KMS-11 (cell line): ENCODE measurements around the gene ATRIP.

Experiments used
- H2AFZ ChIP-seq: fragments of 200-600 bp; sonication (generic); 2 replicates; pipeline ENCODE4 v1.6.1; 2016; ENCODE audit warnings: antibody characterized with exemption, mixed run types, low read depth
- H3K27ac ChIP-seq: fragments of 200-600 bp; sonication (generic); 2 replicates; pipeline ENCODE4 v1.6.1; 2016; ENCODE audit warnings: mild to moderate bottlenecking, mixed run types
- H3K27me3 ChIP-seq: fragments of 200-600 bp; sonication (generic); 2 replicates; pipeline ENCODE4 v1.6.1; 2017; ENCODE audit warnings: mild to moderate bottlenecking, low read depth, mixed run types, moderate library complexity; ENCODE audit not compliant: insufficient read depth
- H3K36me3 ChIP-seq: fragments of 200-600 bp; sonication (generic); 2 replicates; pipeline ENCODE4 v1.6.1; 2017; ENCODE audit warnings: mild to moderate bottlenecking, mixed run types; ENCODE audit not compliant: insufficient read depth
- H3K4me1 ChIP-seq: fragments of 200-600 bp; sonication (generic); 2 replicates; pipeline ENCODE4 v1.6.1; 2016; ENCODE audit warnings: mild to moderate bottlenecking, low read depth, mixed run types; ENCODE audit not compliant: poor library complexity, severe bottlenecking
- H3K4me2 ChIP-seq: fragments of 200-600 bp; sonication (generic); 2 replicates; pipeline ENCODE4 v1.7.0; 2016; ENCODE audit warnings: mild to moderate bottlenecking, mixed run types
- H3K4me3 ChIP-seq: fragments of 200-600 bp; sonication (generic); IDR thresholded peaks from 2 replicates; pipeline ENCODE4 v1.6.1; 2017; ENCODE audit warnings: low read depth, low read length, mixed read lengths; ENCODE audit not compliant: insufficient read depth
- H3K79me2 ChIP-seq: fragments of 200-600 bp; sonication (generic); 2 replicates; pipeline ENCODE4 v1.6.1; 2016; ENCODE audit warnings: low read depth, mixed run types; ENCODE audit not compliant: insufficient read depth
- H3K9ac ChIP-seq: fragments of 200-600 bp; sonication (generic); 2 replicates; pipeline ENCODE4 v1.6.1; 2016; ENCODE audit warnings: mild to moderate bottlenecking, mixed run types
- H4K20me1 ChIP-seq: fragments of 200-600 bp; sonication (generic); 2 replicates; pipeline ENCODE4 v1.6.1; 2016; ENCODE audit warnings: mild to moderate bottlenecking, mixed run types; ENCODE audit not compliant: insufficient read depth
- TF ChIP-seq, protein P1 (sequence below): fragments of 200-600 bp; sonication (generic); conservative IDR thresholded peaks from 2 replicates; pipeline ENCODE4 v1.6.1; 2017; ENCODE audit warnings: low read depth, mild to moderate bottlenecking, antibody characterized with exemption, low read length, moderate library complexity, mixed read lengths

ATRIP gene

DNA sequence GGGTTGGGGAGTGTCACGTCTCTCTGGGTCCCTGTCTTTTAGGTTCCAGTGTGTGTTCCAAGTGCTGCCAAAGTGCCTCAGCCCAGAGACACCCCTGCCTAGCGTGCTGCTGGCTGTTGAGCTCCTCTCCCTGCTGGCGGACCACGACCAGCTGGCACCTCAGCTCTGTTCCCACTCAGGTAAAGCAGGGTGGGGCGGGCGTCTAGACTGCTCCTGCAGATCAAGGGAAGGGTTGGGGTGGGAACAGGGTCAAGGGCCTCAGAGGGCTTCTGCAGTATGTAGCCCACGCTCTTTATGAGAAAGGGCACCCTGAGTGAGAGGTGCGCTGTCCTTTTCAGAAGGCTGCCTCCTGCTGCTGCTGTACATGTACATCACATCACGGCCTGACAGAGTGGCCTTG, 17.2 kb downstream of the ATRIP start:
- no peak overlapping the region for H3K4me3 ChIP-seq
- no peak overlapping the region for H2AFZ ChIP-seq
- no peak overlapping the region for H3K27ac ChIP-seq
- H3K27me3 ChIP-seq = no peaks in the 10 kb centered on the region
- no peaks in the 10 kb centered on the region for H4K20me1 ChIP-seq
- no peak overlapping the region for H3K9ac ChIP-seq
- TF ChIP-seq, protein P1, sequence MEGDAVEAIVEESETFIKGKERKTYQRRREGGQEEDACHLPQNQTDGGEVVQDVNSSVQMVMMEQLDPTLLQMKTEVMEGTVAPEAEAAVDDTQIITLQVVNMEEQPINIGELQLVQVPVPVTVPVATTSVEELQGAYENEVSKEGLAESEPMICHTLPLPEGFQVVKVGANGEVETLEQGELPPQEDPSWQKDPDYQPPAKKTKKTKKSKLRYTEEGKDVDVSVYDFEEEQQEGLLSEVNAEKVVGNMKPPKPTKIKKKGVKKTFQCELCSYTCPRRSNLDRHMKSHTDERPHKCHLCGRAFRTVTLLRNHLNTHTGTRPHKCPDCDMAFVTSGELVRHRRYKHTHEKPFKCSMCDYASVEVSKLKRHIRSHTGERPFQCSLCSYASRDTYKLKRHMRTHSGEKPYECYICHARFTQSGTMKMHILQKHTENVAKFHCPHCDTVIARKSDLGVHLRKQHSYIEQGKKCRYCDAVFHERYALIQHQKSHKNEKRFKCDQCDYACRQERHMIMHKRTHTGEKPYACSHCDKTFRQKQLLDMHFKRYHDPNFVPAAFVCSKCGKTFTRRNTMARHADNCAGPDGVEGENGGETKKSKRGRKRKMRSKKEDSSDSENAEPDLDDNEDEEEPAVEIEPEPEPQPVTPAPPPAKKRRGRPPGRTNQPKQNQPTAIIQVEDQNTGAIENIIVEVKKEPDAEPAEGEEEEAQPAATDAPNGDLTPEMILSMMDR = no peak
- H3K79me2 ChIP-seq = peaks cover 10% of the 10 kb centered on the region; the same call in 1 of the 2 replicates
- H3K4me2 ChIP-seq = no peak overlapping the region
- H3K4me1 ChIP-seq = peaks cover 28% of the 10 kb centered on the region
- no peaks in the 10 kb centered on the region for H3K36me3 ChIP-seq

DNA sequence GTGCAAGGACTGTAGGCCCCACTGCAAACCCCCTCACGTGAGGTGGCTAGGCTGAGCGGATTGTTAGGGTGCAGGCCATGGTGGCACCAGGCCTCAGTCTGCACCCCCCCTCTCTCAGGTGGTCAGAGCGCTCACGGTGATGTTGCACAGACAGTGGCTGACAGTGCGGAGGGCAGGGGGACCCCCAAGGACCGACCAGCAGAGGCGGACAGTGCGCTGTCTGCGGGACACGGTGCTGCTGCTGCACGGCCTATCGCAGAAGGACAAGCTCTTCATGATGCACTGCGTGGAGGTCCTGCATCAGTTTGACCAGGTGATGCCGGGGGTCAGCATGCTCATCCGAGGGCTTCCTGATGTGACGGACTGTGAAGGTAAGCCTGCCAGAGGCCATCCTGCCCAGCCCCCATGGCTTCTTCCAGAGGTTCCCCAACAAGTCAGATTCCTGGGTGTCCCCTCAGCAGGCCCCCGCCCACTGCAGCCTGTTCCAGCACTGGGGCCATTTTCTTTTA, 18.2 kb downstream of the ATRIP start:
- TF ChIP-seq, protein P1 = no peak
- no peaks in the 10 kb centered on the region for H4K20me1 ChIP-seq
- H3K27ac ChIP-seq = peak overlapping the region; percentile 93; the same call in 1 of the 2 replicates
- no peak overlapping the region for H3K9ac ChIP-seq
- no peak overlapping the region for H2AFZ ChIP-seq
- no peaks in the 10 kb centered on the region for H3K36me3 ChIP-seq
- H3K4me1 ChIP-seq = peaks cover 28% of the 10 kb centered on the region
- no peak overlapping the region for H3K4me2 ChIP-seq
- no peaks in the 10 kb centered on the region for H3K27me3 ChIP-seq
- peaks cover 10% of the 10 kb centered on the region; the same call in 1 of the 2 replicates for H3K79me2 ChIP-seq
- H3K4me3 ChIP-seq = no peak overlapping the region

DNA sequence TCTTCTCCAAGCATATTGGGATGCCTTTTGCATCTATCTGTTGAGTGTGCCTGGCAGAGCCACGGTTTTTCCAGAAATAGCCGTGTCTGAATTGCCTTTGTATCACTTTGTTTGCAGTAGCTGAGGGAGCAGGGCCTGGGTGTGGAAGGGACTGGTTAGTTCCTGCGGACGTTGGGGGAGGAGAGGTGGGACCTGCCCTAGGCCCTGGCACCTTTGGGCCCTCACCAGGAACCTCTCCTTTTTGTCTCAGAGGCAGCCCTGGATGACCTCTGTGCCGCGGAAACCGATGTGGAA, 18.6 kb downstream of the ATRIP start:
- Histone ChIP-seq H3K79me2 (peaks cover 10% of the 10 kb centered on the region; the same call in 1 of the 2 replicates), H3K27me3 (no peaks in the 10 kb centered on the region), H2AFZ (no peak overlapping the region), H3K36me3 (no peaks in the 10 kb centered on the region), H3K4me1 (peaks cover 28% of the 10 kb centered on the region), H3K4me3 (no peak overlapping the region), H4K20me1 (no peaks in the 10 kb centered on the region), H3K9ac (peak overlapping the region; percentile 93; the same call in 1 of the 2 replicates), H3K4me2 (peak overlapping the region; percentile 92; the same call in 1 of the 2 replicates), H3K27ac (peak overlapping the region; percentile 93)
- TF ChIP-seq, protein P1 = no peak

DNA sequence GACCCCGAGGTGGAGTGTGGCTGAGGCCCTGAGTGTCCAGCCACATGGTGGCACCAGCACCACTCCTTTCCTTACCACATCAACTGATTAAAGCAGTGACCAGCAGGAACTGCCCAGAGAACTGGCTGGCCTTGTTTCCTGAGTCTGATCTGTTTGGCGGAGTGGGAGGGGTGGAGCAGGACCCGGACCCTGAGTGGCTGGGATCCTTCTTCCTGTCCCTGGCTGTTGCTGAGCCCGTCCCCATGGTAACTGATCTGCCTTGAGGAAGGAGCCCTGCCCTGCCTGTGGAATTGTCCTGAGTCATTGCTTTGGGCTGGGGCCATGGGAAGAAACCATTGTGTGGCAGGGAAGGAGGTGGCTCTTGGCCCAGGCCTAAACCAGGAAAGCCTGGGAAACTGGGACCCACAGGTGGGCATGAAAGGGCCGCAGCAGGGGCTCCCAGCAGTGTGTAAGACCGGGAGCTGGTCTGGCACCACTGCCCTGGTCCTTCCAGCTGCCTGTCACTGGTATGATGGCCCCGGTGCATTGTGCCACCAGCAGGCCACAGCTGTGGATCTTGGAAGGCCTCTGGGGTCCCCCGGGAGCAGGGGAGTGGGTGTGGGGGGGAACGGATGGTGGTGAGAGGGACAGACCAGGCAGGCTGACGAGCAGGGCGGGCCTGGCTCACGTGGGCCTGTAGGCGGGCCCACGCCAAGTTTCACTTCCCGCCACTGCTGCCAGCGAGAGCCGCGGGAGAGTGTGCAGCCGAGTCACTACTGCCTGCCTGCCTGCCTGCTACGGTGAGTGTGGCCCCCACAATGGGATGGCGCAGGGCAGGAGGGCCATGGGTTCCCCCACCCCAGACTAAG, 19.2 kb downstream of the ATRIP start:
- Histone ChIP-seq H4K20me1 (no peaks in the 10 kb centered on the region), H3K36me3 (no peaks in the 10 kb centered on the region), H3K27me3 (no peaks in the 10 kb centered on the region), H3K27ac (peak overlapping the region; percentile 93), H2AFZ (peak overlapping the region; percentile 54; the same call in 1 of the 2 replicates), H3K4me3 (no peak overlapping the region), H3K9ac (peak overlapping the region; percentile 93), H3K4me1 (peaks cover 28% of the 10 kb centered on the region), H3K79me2 (peaks cover 10% of the 10 kb centered on the region; the same call in 1 of the 2 replicates), H3K4me2 (peak overlapping the region; percentile 92; the same call in 1 of the 2 replicates)
- TF ChIP-seq, protein P1 = no peak
